Activated CD8-positive, alpha-beta memory T cell treated with anti-CD3 and anti-CD28 coated beads for 4 hours (primary cell): Measurements from ENCODE around the gene BLTP2.
"Not testable (repeated sequence)": the region's sequence is repeated elsewhere in the genome, so short reads cannot be mapped to it uniquely, and the experiment has no call there.

Source experiments
- DNase-seq, 2 donors: peaks; one replicate each; pipeline ENCODE4 v3.0.0-alpha.2; 2020; ENCODE audit warnings: low read depth in 2 of 2

Gene BLTP2

DNA sequence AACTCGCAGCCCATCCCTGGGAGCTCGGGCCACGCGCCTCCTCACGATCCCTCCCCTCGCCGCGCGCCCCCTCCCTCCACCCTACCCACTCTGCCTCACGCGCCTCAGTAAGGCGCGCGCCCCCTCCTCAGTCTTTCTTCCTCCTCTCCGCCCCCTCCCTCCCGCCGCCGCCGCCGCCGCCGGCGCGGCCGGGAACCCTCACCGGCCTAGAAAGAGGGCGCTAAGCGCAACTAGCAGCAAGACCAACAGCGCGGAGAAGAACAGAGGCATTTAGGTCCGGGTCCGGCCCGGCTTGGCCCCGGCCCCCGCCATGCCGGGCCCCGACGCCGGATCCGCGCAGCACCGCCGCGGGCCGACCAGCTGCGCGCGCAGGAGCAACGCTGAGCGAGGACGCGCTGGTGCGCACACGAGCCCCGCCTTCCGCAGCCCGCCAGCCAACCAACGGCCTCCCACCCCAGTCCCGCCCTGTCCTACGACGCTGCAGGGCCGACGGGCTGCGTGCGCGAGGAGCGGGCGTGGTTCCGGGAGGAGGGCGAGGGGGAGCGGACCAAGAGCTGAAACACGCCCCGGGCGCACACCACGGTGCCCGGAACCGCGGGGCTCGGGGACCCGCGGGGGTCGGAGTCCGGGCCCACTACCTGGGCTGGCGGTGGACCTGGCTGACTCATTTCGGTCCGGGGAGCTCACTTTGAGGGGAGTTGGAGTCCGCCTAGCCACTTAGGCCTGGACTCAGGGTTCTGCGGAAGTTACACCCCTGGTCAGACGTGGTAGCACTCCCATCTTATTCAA, at the start of gene BLTP2:
Gene BLTP2 (minus strand): TSS at position 372 of the 789 bp plus-strand sequence. CDS start 102 bp downstream, at position 270.
- DNase-seq = peak; percentile 86 to 92

DNA sequence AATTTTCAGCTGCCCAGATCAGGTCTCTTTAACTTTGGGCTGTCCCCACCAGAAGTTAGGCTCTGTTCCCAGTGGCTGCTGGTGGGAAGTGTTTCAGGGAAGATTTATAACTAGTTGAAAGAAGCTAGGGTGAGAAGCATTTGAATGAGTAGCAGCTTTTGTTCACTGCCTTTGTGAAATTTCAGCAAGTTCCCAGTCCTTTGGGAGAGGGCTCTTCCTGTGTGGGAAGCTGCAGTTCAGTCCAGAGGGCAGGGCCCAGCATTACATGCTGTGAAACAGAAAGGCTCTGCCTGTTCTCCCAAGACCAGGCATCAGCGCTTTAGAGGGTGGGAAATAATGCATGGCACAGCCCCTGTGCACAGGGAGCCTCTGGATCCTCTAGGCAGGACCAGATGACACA, 48.9 kb upstream of the BLTP2 start:
- DNase-seq = no peak

DNA sequence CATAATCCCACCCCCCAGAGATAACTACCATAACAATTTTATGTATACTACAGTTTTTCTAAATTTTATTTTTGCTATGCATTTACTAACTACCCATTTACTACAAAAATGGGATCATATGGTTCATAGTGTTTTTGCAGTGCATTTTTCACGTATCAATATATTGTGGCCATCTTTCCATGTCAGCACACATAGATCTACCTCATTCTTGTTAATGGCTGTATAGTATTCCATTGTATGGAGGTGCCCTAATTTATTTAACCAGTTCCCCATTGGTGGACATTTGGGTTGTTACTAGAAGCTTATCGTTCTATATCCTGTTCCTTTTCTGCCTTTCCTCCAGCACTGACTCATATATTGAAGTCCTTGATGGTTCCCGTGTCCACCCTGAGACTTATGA, 44.1 kb upstream of the BLTP2 start:
- no peak for DNase-seq

DNA sequence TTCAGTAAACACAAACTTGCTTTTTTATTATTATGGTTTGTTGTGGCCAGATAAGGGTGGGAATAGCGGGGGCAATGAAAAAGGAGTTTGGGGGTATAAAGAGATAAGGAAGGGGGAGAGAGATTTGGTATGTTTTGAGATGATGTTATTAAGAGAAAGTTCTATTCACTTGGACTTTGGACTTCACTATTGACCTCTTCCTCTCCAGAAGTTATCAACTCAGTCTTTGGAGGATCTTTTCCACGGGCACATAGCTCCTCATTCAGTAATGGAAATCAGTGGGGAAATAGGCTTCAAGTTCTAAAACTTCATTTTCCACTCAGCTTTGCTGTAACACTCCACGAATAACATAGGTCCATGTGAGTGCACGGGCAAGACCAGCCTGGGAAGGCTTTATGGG, 43.5 kb upstream of the BLTP2 start:
- no peak for DNase-seq

DNA sequence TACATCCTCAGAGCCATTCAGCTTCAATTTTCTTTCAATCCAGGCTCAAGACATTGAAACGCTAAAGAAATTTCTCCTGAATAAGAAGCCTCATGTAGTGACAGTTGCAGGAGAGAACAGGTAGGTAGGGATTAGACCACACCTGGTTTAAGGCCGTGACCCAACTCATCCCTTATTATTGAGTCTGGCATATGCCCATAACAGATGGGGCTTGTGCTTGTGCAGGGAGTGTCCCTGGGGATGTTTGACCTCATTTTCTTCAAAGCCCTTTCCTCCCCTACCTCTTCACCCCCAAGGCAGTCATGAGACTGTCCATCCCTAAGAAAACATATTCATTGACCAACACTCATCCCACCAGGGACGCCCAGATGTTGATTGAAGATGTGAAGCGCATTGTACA, 41.3 kb upstream of the BLTP2 start:
- DNase-seq = no peak

DNA sequence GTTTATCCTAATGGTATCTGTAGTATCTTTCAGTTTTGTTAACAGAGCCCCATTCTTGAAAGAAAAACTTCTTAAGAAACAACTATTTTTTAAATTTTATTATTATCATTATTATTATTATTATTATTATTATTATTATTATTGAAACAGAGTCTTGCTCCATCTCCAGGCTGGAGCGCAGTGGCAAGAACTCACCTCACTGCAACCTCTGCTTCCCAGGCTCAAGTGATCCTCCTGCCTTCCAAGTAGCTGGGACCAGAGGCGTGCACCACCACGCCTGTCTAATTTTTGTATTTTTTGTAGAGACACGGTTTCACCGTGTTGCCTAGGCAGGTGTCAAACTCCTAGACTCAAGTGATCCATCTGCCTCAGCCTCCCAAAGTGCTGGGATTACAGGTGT, 40.4 kb upstream of the BLTP2 start:
- DNase-seq = no peak

DNA sequence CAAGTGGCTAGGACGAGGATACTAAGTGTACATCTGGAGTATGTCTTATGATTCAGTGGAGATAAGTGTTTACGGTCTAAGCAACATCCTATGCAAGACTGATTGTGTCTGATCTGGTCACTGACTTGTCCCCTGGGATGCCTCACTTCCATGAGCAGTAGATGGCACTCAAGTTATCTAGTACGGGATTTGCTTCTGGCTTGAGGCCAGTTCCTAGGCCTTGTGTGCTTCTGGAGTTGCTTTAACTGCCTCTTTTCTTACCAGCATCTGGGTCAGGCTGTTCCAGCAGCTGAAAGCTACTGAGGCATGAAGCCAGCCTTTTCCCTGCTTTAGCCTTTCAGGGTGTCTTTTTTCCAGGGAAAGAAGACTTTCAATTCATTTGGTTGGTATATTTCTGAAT, 40.0 kb upstream of the BLTP2 start:
- DNase-seq = no peak

DNA sequence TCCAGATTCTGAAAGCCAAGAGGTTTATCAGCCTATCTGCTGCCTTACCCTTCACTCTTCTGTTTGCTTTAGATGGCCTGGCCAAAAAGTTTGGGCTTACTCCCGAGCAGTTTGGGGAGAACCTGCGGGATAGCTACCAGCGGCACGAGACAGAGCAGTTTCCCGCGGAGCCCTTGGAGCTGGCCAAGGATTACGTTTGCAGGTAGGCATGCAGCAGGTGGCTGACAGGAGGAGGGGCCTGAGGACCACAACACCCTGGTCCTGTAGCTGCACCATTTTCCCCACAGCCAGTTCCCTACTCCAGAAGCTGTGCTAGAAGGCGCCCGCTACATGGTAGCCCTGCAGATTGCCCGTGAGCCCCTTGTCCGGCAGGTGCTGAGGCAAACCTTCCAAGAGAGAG, 37.7 kb upstream of the BLTP2 start:
- DNase-seq = no peak

DNA sequence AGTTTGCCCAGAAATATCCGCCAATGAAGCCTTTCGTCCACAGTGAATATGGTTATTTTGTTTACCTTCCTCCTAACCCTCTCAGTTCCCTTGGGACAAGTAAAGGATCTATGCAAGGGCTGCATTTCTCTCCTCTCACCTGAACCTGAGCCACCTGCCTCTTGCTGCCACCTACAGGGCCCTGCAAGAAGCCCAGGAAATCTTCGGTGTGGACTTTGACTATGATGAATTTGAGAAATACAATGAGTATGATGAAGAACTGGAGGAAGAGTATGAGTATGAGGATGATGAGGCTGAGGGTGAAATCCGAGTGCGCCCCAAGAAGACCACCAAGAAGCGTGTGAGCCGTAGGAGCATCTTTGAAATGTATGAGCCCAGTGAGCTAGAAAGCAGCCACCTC, 31.0 kb upstream of the BLTP2 start:
- no peak for DNase-seq

DNA sequence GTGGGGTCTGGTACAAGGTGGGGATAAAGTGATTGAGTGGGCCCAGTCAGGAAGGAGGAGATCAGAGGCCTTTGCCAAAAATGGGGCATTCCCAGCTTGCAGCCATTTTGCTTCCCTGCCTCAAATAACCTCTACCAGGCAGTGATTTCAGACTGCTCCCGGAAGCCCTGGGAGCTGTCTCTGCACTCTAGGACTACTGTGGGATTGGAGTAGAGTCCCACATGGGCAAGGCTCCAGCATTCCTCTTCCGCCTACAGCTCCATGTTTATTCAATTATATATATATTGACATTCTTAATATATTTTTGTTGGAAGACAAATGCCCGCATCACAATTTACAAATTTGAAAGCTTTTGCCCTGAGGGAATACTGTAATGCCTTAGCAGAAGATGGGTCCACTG, 30.5 kb upstream of the BLTP2 start:
- no peak for DNase-seq

DNA sequence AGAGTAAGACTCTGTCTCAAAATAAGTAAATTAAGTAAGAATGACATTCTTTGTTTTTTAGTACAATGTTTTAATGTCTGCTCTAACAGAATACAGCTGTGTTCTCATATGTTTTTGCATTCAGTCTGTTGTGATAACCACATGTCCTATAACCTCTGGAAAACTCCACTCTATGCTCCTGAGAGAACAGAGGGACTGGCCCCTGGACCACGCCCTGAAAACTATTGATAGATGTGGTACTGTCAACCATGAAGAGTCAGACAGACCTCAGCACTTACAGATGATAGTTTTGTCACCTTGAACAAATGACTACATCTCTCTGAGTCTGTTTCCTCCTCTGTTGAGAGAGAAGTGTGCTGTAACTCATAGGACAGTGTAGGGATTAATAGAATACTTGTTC, 25.0 kb upstream of the BLTP2 start:
- no peak for DNase-seq

DNA sequence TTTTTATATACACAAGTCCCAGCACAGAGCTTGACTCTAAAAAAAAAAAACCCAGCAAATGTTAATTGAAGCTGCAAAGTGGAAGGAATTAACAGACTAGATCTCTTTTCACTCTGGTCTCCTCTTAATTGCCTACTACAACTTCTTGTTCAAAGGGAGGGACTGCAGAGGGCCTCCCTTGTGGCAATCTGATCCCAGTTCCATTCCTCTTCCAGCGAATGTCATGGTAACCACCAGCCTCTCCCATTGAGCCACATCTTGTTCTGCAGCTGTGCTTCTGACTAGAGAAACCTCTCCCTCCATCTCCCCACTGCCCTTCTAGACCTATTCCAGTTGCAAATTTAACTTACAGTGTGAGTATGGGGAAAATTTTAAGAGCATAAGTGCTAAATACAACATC, 22.9 kb upstream of the BLTP2 start:
- DNase-seq = no peak

DNA sequence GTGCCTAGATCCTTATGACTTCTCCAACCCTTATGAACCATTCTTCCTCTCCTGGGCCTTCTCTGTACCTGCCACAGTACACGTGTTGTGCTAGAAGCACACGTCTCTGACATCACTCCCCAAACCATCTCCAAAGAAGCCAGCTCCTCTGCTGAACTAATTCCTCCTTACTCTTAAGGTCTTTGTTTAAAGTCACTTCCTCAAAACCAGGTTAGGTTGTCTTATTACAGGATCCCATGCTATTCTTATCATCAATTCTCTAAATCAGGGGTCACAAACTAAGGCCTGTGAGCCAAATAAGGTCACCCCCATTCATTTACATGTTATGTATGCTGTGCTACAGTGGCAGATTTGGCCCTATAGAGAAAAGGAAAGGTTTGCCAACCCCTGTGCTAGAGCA, 21.0 kb upstream of the BLTP2 start:
- DNase-seq = no peak

DNA sequence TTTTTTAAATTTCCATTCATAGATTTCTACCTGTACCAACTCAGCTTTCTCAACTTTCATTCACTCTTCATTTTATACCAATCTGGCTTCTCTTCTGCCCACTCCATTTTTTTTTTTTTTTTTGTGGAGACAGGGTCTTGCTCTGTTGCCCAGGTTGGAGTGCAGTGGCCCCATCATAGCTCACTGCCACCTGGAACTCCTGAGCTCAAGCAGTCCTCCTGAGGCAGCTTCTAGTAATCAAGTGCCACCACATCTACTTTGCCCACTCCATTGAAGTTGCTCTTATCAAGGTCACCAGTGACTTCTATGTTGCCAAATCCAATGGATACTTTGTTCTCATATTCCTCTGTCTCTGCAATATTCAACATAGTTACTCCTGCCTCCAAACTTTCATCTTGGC, 18.8 kb upstream of the BLTP2 start:
- DNase-seq = no peak

DNA sequence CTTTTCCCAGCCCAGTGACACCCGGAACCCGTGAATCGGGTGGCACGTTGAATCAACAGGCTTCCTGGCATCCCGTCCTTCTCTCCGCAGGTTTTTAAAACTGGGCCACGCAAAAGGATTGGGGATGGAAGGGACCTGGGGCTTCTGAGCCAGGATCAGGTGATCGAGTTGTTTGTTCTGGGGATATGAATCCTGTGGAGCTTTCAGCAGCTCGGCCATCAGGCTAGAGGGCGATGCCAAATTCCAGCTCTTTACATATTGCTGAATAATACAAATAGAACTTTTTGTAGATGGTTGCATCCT, 17.5 kb upstream of the BLTP2 start:
- DNase-seq = no peak

DNA sequence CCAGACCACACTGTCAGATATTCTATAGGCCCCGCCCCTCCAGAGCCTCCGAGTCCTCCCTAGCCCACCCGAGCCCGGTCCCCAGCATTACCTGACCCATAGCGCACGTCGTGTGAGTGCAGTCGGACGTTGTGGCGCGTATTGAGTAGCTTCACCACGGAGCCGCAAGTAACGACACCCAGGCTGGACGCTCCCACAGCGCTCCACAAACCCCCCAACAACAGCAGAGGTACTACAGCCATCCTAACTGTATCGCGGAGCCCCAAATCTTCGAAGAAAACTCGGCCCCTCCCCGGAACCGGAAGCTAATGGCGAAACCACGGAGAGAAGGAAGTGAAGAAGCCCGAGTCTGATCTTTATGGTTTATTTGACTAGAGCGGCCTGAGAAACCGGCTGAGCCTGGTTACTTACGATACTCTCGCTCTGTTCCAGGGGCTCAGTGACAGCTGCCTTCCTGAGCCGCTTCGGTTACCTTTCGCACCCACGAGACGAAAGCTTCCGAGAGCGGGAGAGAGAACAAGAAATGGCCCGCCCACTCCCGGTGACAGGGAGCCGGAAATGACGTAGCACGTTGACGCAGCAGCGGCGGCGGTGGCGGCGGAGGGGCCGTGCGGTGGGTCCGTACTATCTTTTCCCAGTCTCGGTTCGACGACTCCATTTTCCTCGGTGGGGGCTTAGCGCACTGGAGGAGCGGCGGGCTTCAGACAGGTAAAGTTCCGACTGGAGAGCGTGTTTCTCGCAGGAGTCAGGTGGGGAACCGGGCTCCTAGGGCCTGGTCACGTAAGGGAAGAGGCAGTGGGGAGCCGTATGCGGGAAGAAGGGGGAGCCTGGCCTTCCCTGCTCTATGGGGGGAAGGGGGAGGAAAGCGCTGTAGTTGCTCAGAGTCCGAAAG, 16.9 kb upstream of the BLTP2 start, which contains the start of the genes SDF2 and SUPT6H:
Gene SDF2 (minus strand): TSS at position 272 of the 892 bp plus-strand sequence. CDS start 30 bp downstream, at position 242.
Gene SUPT6H (plus strand): TSS at position 571 of the 892 bp plus-strand sequence. CDS start 11,197 bp downstream, outside the sequence.
- peak; percentile 90 to 92 for DNase-seq

DNA sequence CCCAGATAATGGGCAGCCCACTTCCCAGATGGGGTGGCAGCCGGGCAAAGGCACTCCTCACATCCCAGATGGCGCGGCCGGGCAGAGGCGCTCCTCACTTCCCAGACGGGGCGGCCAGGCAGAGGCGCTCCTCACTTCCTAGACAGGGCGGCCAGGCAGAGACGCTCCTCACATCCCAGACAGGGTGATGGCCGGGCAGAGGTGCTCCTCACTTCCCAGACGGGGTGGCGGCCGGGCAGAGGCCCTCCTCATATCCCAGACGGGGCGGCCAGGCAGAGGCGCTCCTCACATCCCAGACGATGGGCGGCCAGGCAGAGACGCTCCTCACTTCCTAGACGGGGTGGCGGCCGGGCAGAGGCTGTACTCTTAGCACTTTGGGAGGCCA, 14.5 kb upstream of the BLTP2 start:
- DNase-seq = not testable (repeated sequence)

DNA sequence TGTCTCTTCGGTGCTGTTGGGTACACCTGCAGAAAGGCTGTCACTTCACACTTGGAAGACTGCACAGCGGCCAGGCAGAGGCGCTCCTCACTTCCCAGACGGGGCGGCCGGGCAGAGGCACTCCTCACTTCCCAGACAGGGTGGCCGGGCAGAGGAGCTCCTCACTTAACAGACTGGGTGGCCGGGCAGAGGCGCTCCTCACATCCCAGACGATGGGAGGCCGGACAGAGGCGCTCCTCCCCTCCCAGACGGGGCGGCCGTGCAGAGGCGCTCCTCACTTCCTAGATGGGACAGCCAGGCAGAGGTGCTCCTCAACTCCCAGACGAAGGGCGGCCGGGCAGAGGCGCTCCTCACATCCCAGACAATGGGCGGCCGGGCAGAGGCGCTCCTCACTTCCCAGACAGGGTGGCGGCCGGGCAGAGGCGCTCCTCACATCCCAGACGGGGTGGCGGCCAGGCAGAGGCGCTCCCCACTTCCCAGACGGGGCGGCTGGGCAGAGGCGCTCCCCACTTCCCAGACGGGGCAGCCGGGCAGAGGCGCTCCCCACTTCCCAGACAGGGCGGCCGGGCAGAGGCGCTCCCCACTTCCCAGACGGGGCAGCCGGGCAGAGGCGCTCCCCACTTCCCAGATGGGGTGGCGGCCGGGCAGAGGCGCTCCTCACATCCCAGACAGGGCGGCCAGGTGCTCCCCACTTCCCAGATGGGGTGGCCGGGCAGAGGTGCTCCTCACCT, 14.0 kb upstream of the BLTP2 start:
- DNase-seq = not testable (repeated sequence)

DNA sequence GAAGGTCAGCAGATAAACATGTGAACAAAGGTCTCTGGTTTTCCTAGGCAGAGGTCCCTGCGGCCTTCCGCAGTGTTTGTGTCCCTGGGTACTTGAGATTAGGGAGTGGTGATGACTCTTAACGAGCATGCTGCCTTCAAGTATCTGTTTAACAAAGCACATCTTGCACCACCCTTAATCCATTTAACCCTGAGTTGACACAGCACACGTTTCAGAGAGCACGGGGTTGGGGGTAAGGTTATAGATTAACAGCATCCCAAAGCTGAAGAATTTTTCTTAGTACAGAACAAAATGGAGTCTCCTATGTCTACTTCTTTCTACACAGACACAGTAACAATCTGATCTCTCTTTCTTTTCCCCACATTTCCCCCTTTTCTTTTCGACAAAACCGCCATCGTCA, 13.4 kb upstream of the BLTP2 start:
- not testable (repeated sequence) for DNase-seq

DNA sequence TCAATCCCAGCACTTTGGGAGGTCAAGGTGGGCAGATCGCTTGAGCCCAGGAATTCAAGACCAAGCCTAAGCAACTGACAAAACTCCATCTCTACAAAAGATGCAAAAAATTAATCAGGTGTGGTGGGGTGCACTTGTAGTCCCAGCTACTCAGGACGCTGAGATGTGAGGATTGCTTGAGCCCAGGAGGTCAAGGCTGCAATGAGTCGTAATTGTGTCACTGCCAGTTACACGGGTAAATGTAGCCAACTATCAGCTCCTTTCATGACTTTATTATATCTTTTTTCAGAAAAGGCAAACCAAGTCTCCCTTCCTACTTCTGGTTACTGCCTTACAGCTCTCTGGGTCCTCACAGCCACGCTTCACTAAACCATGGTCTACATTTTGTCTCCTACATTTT, 12.8 kb upstream of the BLTP2 start:
- DNase-seq = no peak

DNA sequence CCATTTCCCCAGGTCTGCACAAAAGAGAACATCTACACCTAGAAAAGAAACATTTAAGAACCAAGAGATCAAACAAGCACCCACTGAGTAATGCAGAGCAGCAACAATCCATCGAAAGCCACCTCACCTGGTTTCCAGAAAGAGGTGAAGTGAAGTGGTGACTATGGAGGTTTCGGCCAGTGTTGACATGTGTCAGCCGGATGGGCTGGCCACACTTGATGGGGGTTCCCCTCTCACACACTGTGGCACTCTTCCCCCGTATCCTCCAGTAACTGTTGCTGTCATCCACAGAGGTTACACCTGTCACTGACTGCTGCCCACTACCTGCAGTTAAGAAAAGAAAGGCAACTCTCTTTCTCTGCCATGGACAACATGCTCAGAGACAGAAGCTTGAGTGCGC, 10.2 kb upstream of the BLTP2 start:
- DNase-seq = no peak

DNA sequence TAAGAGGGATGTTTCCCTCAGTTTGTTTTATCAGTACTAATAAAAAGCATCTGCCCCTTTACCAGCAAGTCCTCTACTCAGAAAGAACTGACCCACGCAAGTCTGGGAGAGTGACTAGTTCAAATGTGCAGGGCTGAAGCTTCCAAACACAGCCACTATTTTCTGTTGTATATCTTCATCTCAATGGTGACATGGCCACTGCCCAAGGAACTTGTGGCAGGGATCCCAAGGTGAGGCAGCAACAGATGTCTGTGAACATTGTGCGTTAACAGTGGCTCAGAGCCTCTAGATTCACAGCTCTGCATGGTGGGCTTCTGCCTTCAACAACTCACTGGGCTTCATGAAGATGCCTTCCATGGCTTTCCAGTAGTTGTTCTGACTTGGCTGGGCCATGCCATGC, 3.7 kb upstream of the BLTP2 start:
- no peak for DNase-seq
